Tibial artery (tissue), 4 donors: Measurements from ENCODE around the gene FAM219B.

Source experiments
- DNase-seq, 2 donors: peaks; one replicate each; pipeline ENCODE4 v3.0.0-alpha.2; 2019
- H3K27ac ChIP-seq, 2 donors: fragments of 200-600 bp; sonication (generic) in 1 of 2; 1 replicate in 1 of 2; 2 replicates in 1 of 2; pipeline ENCODE4 v1.5.1; 2018 to 2019; ENCODE audit warnings: mild to moderate bottlenecking in 1 of 2
- H3K27me3 ChIP-seq, 2 donors: fragments of 200-600 bp; sonication (generic) in 1 of 2; one replicate each; pipeline versions ENCODE4 v1.5.1 to v1.6.0; 2016 to 2019
- H3K36me3 ChIP-seq, 3 donors: fragments of 200-600 bp; sonication (generic) in 2 of 3; one replicate each; pipeline ENCODE4 v1.5.1; 2016 to 2019; ENCODE audit warnings: mild to moderate bottlenecking in 2 of 3
- H3K4me1 ChIP-seq, 4 donors: fragments of 200-600 bp; sonication (generic) in 2 of 4; 1 replicate in 3 of 4; 2 replicates in 1 of 4; pipeline ENCODE4 v1.5.1; 2016 to 2019
- H3K4me3 ChIP-seq, 2 donors: fragments of 200-600 bp; sonication (generic) in 1 of 2; 1 replicate in 1 of 2; 2 replicates in 1 of 2; pipeline ENCODE4 v1.5.1; 2018 to 2019; ENCODE audit warnings: mild to moderate bottlenecking in 2 of 2
- H3K9me3 ChIP-seq, 3 donors: fragments of 200-600 bp; sonication (generic) in 1 of 3; one replicate each; pipeline ENCODE4 v1.5.1; 2016 to 2019
- intact Hi-C: fragments of 100-400 bp; cut with DNase I; formaldehyde crosslinking; loops from one replicate; pipeline ENCODE4 v1.15.0; 2023; ENCODE audit warnings: low total_unique reads
- TF ChIP-seq, protein P1 (sequence below), 2 experiments: fragments of 200-600 bp in 1 of 2; fragments of 450-650 bp in 1 of 2; IDR thresholded peaks; one replicate each; pipeline ENCODE4 v1.5.1; 2017 to 2019; ENCODE audit warnings: antibody characterized with exemption in 2 of 2, mild to moderate bottlenecking in 1 of 2, moderate library complexity in 1 of 2

FAM219B gene

DNA sequence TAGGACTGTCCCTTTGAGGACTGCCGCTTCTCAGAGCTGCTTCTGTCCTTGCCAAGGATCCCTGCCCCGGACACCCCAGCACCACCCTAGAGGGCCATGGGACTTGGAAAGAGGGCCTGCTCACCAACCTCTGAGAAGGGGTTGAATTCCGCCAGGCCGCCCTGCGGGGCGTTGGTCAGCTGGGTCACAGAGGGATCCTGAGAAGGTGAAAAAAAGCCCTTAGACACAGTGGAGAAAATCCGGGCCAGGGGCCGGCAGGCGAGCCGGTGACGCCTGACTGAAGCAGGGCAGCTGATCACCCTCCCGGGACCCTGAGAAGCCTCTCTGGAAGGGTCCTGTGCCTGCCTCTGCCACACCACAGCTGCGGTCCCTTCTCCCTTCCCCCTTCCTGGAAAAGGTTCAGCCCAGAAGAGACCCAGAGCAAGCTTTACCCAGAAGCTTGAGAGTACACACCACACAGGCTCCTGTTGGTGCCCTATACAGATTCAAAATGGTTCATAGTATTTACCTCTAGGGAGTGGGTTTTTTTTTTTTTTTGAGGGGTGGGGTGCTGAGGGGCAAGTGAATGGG is 52.1 kb downstream of the FAM219B start:
- Histone ChIP-seq H3K36me3 (peaks cover 45 to 49% (median 49%) of the 10 kb centered on the region in 3 donors), H3K27ac (no peak overlapping the region), H3K27me3 (no peaks in the 10 kb centered on the region), H3K4me3 (no peak overlapping the region), H3K4me1 (peaks cover 0 to 11% (median 4%) of the 10 kb centered on the region in 4 donors), H3K9me3 (no peaks in the 10 kb centered on the region)
- intact Hi-C loops, result no loop called here
- TF ChIP-seq, protein P1, sequence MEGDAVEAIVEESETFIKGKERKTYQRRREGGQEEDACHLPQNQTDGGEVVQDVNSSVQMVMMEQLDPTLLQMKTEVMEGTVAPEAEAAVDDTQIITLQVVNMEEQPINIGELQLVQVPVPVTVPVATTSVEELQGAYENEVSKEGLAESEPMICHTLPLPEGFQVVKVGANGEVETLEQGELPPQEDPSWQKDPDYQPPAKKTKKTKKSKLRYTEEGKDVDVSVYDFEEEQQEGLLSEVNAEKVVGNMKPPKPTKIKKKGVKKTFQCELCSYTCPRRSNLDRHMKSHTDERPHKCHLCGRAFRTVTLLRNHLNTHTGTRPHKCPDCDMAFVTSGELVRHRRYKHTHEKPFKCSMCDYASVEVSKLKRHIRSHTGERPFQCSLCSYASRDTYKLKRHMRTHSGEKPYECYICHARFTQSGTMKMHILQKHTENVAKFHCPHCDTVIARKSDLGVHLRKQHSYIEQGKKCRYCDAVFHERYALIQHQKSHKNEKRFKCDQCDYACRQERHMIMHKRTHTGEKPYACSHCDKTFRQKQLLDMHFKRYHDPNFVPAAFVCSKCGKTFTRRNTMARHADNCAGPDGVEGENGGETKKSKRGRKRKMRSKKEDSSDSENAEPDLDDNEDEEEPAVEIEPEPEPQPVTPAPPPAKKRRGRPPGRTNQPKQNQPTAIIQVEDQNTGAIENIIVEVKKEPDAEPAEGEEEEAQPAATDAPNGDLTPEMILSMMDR (IDR thresholded peaks at IDR 0.05), result no peak
- no peak for DNase-seq

DNA sequence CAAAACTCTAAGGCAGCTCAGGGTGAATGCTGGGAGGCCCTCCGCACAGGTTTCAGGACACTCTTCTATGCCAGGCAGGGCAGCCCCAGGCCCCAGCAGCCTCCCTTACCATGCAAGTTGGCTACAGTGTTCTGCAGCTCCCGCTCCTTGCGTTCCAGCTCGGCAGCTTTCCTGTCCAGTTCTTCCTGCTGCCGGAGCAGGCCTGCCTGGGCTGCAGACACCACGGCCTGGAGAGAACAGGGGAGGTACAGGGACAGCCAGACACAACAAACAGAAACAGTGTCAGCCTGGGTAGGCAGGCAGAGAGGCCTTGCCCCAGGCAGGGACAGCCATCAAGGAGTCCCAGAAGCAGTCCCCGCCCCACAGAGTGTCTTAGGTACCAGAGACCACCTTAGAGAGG is 54.7 kb downstream of the FAM219B start:
- no peak for DNase-seq
- H3K36me3 ChIP-seq, result peaks cover 64 to 74% (median 73%) of the 10 kb centered on the region in 3 donors
- TF ChIP-seq, protein P1 (IDR thresholded peaks at IDR 0.05), result no peak

GRCh38 chr15:74850393-74850792 is 56.3 kb downstream of the FAM219B start:
- H3K9me3 ChIP-seq, result no peaks in the 10 kb centered on the region
- TF ChIP-seq, protein P1 (IDR thresholded peaks at IDR 0.05), result no peak
- DNase-seq, result no peak
- H3K4me3 ChIP-seq, result no peak overlapping the region
- intact Hi-C loops, result no loop called here
- no peaks in the 10 kb centered on the region for H3K27me3 ChIP-seq
- H3K27ac ChIP-seq, result no peak overlapping the region
- H3K4me1 ChIP-seq, result no peaks in the 10 kb centered on the region
- H3K36me3 ChIP-seq, result peaks cover 64 to 84% (median 80%) of the 10 kb centered on the region in 3 donors

More for the DNA sequence above, 54.7 kb downstream of the FAM219B start:
- no peaks in the 10 kb centered on the region for H3K4me1 ChIP-seq
- H3K9me3 ChIP-seq, result no peaks in the 10 kb centered on the region
- intact Hi-C loops, result no loop called here
- H3K27me3 ChIP-seq, result no peaks in the 10 kb centered on the region
- no peak overlapping the region for H3K4me3 ChIP-seq
- H3K27ac ChIP-seq, result no peak overlapping the region
